LNCaP clone FGC (cell line): ENCODE measurements around the gene NR2C2.

Experiments
- DNase-seq: peaks from one replicate; pipeline ENCODE4 v3.0.0-alpha.2; 2011; ENCODE audit warnings: low read depth
- H3K4me3 ChIP-seq: 2 replicates; pipeline ENCODE4 v1.5.1; 2011; ENCODE audit warnings: mild to moderate bottlenecking, low read depth, low read length, control low read depth
- CTCF ChIP-seq: IDR thresholded peaks from 2 replicates; pipeline ENCODE4 v1.5.1; 2012; ENCODE audit warnings: mild to moderate bottlenecking; ENCODE audit not compliant: control insufficient read depth, insufficient read depth; ENCODE audit errors: extremely low read depth

NR2C2 gene

GRCh38 chr3:15086699-15087098 lies 139.3 kb downstream of the NR2C2 start:
- TF ChIP-seq CTCF = no peak
- no peak overlapping the region for H3K4me3 ChIP-seq
- no peak for DNase-seq

- DNase-seq = no peak
- TF ChIP-seq CTCF = no peak
- no peak overlapping the region for H3K4me3 ChIP-seq
Observed at GRCh38 chr3:15089201-15089600, 141.8 kb downstream of the NR2C2 start.

- H3K4me3 ChIP-seq = no peak overlapping the region
- no peak for DNase-seq
- no peak for TF ChIP-seq CTCF
Observed at GRCh38 chr3:15091575-15091974, 144.2 kb downstream of the NR2C2 start.

GRCh38 chr3:15092686-15093085 lies 145.3 kb downstream of the NR2C2 start:
- no peak for TF ChIP-seq CTCF
- no peak for DNase-seq
- H3K4me3 ChIP-seq = no peak overlapping the region

GRCh38 chr3:15094187-15094875 lies 146.9 kb downstream of the NR2C2 start:
- no peak overlapping the region for H3K4me3 ChIP-seq
- no peak for DNase-seq
- no peak for TF ChIP-seq CTCF

- H3K4me3 ChIP-seq = no peak overlapping the region
- TF ChIP-seq CTCF = no peak
- DNase-seq = no peak
Observed at GRCh38 chr3:15096046-15096445, 148.7 kb downstream of the NR2C2 start.

GRCh38 chr3:15097891-15098290 lies 150.5 kb downstream of the NR2C2 start:
- DNase-seq = no peak
- TF ChIP-seq CTCF = no peak
- peak overlapping the region; percentile 99 for H3K4me3 ChIP-seq
